KBM-7 (cell line): Measurements from ENCODE around the gene TTC34.
"Not testable (repeated sequence)": the region's sequence is repeated elsewhere in the genome, so short reads cannot be mapped to it uniquely, and the experiment has no call there.

Source experiments
- DNase-seq: peaks from one replicate; pipeline ENCODE4 v3.0.0-alpha.2; 2015
- in situ Hi-C: fragments of 300-500 bp; cut with MboI; formaldehyde crosslinking; loops from 2 replicates; pipeline ENCODE4 v1.14.3; 2020; ENCODE audit warnings: low sequenced_read_pairs, low pct_unique_long_range_greater_than_20kb, mixed read lengths

Gene TTC34

GRCh38 chr1:2784854-2785630 lies 16.5 kb downstream of the TTC34 start:
- in situ Hi-C loops, result loop anchor here (25.0 kb wide), 3 partner anchors 198 to 598 kb away; partner anchors contain the start of genes FAAP20 and PRXL2B
- DNase-seq, result no peak

DNA sequence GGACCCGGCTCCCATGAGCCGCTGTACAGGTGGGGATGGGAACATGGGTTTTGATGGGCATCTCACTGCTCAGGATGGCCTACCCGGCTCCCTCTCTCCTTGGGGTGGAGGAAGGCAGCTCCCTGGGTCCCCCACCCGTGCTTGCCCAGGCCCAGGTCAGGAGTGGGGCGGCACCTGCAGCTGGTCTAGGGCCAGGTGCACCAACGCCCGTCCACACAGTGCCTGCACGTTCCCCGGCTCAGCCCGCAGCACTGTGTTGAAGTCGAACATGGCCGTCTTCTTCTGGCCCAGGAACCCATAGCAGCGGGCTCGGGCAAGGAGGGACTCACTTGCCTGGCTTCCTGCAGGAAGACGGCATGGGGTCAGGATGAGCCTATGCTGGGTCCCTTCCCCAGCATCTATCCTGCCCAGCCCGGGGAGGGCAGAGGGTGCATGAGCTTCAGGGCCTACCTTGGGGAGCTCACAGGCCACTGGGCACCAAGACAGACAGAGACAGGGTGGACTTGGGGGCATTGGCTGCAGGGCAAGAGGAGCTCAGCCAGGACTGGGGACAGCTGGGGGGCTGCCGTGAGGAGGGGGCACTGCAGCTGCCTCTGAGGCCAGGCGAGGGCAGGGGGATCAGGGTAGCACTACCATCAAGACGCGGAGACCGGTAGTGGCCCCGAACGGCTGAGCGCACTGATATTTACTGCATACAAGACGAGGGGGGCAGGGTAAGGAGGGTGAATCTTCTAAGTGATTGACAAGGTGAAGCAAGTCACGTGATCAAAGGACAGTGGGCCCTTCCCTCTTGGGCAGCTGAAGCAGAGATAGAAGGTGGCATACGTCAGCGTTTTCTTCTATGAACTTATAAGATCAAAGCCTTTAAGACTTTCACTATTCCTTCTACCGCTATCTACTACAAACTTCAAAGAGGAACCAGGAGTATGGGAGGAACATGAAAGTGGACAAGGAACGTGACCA lies 17.8 kb downstream of the TTC34 start:
- DNase-seq, result no peak
- in situ Hi-C loops, result loop anchor here (25.0 kb wide), 3 partner anchors 196 to 596 kb away; partner anchors contain the start of genes FAAP20 and PRXL2B

DNA sequence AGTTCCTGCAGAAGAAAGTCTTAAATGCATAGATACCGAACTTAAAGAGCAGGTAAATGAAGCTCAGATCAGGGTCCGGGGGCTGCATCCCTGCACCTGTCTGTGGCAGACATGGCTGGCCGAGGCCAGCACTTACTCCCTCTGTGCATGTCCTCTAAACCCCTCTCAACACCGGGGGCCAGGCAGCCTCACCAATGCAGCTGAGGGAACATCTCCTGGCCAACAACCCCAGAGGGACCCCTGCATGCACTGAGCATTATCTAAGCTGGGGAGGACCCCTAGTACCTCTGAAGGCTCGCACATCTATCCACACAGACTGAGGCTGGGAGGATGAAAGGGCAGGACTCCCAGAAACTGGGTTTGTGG lies 18.4 kb downstream of the TTC34 start:
- in situ Hi-C loops, result loop anchor here (25.0 kb wide), 3 partner anchors 196 to 596 kb away; partner anchors contain the start of genes FAAP20 and PRXL2B
- DNase-seq, result no peak

GRCh38 chr1:2781627-2782026 lies 19.9 kb downstream of the TTC34 start:
- no peak for DNase-seq
- in situ Hi-C loops, result loop anchor here (25.0 kb wide), 3 partner anchors 194 to 594 kb away; partner anchors contain the start of genes FAAP20 and PRXL2B

GRCh38 chr1:2778220-2778592 lies 23.3 kb downstream of the TTC34 start:
- in situ Hi-C loops, result loop anchor here (25.0 kb wide), 3 partner anchors 191 to 591 kb away; partner anchors contain the start of genes FAAP20 and PRXL2B
- no peak for DNase-seq

GRCh38 chr1:2777424-2778219 lies 23.9 kb downstream of the TTC34 start:
- in situ Hi-C loops, result loop anchor here (25.0 kb wide), 3 partner anchors 190 to 590 kb away; partner anchors contain the start of genes FAAP20 and PRXL2B
- DNase-seq, result no peak

- in situ Hi-C loops, result loop anchor here (25.0 kb wide), 3 partner anchors 188 to 588 kb away; partner anchors contain the start of genes FAAP20 and PRXL2B
- DNase-seq, result not testable (repeated sequence)
These were observed 26.2 kb downstream of the TTC34 start for GRCh38 chr1:2775333-2775732.

DNA sequence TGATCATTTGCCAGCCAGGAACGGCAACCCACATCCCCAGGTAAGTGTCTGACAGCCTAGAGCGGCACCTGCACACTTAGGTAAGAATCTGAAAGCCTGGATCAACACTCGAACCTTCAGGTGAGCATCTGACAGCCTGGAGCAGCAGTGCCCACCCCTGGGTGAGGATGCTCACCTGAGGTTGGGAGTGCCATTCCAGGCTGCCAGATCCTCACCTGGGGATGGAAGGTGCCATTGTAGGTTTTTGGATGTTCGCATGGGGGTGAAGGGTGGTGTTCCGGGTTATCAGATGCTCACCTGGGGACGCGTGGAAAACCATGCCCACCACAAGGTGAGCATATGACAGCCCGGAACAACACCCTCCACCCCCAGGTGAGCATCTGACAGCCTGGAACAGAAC lies 33.4 kb downstream of the TTC34 start:
- in situ Hi-C loops, DNase-seq: not testable (repeated sequence)

GRCh38 chr1:2759433-2759832 lies 42.1 kb downstream of the TTC34 start:
- DNase-seq, in situ Hi-C loops: not testable (repeated sequence)

DNA sequence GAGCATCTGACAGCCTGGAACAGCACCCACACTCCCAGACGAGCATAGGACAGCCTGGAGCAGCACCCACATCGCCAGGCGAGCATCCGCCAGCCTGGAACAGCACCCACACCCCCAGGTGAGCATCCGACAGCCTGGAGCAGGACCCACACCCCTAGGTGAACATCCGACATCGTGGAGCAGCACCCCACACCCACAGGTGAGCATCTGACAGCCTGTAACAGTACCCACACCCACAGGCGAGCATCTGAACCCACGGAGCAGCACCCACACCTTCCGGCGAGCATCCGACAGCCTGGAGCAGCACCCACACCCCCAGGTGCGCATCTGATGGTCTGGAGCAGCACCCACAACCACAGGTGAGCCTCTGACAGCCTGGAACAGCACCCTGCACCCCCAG lies 44.0 kb downstream of the TTC34 start:
- in situ Hi-C loops, DNase-seq: not testable (repeated sequence)

DNA sequence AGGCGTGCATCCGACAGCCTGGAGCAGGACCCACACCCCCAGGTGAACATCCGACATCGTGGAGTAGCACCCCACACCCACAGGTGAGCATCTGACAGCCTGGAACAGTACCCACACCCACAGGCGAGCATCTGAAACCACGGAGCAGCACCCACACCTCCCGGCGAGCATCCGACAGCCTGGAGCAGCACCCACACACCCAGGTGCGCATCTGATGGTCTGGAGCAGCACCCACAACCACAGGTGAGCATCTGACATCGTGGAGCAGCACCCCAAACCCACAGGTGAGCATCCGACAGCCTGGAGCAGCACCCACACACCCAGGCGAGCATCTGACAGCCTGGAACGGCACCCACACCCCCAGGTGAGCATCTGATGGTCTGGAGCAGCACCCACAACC lies 46.1 kb downstream of the TTC34 start:
- DNase-seq, in situ Hi-C loops: not testable (repeated sequence)

GRCh38 chr1:2754597-2754996 lies 46.9 kb downstream of the TTC34 start:
- DNase-seq, in situ Hi-C loops: not testable (repeated sequence)

- DNase-seq, in situ Hi-C loops: not testable (repeated sequence)
These were observed 49.0 kb downstream of the TTC34 start for GRCh38 chr1:2752503-2752902.

DNA sequence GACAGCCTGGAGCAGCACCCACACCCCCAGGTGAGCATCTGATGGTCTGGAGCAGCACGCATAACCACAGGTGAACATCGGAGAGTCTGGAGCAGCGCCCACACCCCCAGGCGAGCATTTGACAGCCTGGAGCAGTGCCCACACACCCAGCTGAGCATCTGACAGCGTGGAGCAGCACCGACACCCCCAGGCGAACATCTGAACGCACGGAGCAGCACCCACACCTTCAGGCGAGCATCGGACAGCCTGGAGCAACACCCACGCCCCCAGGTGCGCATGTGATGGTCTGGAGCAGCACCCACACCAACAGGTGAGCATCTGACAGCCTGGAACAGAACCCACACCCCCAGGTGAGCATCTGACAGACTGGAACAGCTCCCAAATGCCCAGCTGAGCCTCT lies 49.6 kb downstream of the TTC34 start:
- DNase-seq, in situ Hi-C loops: not testable (repeated sequence)

GRCh38 chr1:2750766-2751730 lies 50.4 kb downstream of the TTC34 start:
- in situ Hi-C loops, DNase-seq: not testable (repeated sequence)

DNA sequence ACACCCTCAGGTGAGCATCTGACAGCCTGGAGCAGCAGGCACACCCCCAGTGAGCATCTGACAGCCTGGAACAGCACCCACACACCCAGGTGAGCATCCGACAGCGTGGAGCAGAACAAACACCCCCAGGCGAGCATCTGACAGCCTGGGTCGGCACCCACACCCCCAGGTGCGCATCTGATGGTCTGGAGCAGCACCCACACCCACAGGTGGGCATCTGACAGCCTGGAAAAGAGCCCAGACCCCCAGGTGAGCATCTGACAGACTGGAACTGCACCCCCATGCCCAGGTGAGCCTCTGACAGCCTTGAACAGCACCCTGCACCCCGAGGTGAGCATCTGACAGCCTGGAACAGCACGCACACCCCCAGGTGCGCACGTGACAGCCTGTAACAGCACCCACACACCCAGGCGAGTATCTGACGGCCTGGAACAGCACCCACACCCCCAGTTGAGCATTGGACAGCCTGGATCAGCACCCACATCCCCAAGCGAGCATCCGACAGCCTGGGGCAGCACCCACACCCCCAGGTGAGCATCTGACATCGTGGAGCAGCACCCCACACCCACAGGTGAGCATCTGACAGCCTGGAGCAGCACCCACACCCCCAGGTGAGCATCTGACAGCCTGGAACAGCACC lies 51.3 kb downstream of the TTC34 start:
- not testable (repeated sequence) for DNase-seq

DNA sequence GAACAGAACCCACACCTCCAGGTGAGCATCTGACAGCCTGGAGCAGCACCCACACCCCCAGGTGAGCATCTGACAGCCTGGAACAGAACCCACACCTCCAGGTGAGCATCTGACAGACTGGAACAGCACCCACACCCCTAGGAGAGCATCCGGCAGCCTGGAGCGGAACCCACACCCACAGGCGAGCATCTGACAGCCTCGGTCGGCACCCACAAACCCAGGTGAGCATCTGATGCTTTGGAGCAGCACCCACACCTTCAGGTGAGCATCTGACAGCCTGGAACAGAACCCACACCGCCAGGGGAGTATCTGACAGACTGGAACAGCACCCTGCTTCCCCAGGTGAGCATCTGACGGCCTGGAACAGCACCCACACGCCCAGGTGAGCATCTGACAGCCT lies 52.9 kb downstream of the TTC34 start:
- DNase-seq, in situ Hi-C loops: not testable (repeated sequence)

More for the DNA sequence above, 51.3 kb downstream of the TTC34 start:
- in situ Hi-C loops, result not testable (repeated sequence)
